A549 (cell line): ENCODE measurements around the gene DPEP2.

Experiments
- CEBPB ChIP-seq, 2 experiments: fragments of >200 bp in 1 of 2; sonication (Bioruptor Twin) in 1 of 2; formaldehyde crosslinking in 1 of 2; IDR thresholded peaks; 2 replicates each; pipeline ENCODE4 v1.6.1; 2012 to 2016
- GATA3 ChIP-seq: IDR thresholded peaks from 2 replicates; pipeline ENCODE4 v1.6.1; 2012; ENCODE audit warnings: borderline replicate concordance
- HDAC2 ChIP-seq: fragments of 200-600 bp; sonication (generic); IDR thresholded peaks from 2 replicates; pipeline ENCODE4 v1.6.1; 2016
- JUNB ChIP-seq: fragments of >200 bp; sonication (Bioruptor Twin); formaldehyde crosslinking; IDR thresholded peaks from 2 replicates; pipeline ENCODE4 v1.6.1; 2016
- KDM1A ChIP-seq: fragments of 200-600 bp; sonication (generic); IDR thresholded peaks from 2 replicates; pipeline ENCODE4 v1.6.1; 2016; ENCODE audit warnings: low read depth, mild to moderate bottlenecking
- POLR2A ChIP-seq: IDR thresholded peaks from 2 replicates; pipeline ENCODE4 v1.6.1; 2012; ENCODE audit warnings: mild to moderate bottlenecking, low read length
- RAD21 ChIP-seq, 2 experiments: fragments of >200 bp in 1 of 2; sonication (Bioruptor Twin) in 1 of 2; formaldehyde crosslinking in 1 of 2; IDR thresholded peaks in 1 of 2; conservative IDR thresholded peaks in 1 of 2; 2 replicates in 1 of 2; 3 replicates in 1 of 2; pipeline ENCODE4 v1.6.1; 2012 to 2018; ENCODE audit warnings: inconsistent platforms in 1 of 2
- RFX5 ChIP-seq: fragments of 450-650 bp; IDR thresholded peaks from 2 replicates; pipeline ENCODE4 v1.7.1; 2014; ENCODE audit warnings: antibody characterized with exemption, mild to moderate bottlenecking, moderate library complexity
- SREBF2 ChIP-seq: fragments of 450-650 bp; IDR thresholded peaks from 2 replicates; pipeline ENCODE4 v1.6.1; 2014; ENCODE audit warnings: mild to moderate bottlenecking, moderate library complexity
- TF ChIP-seq, protein P1 (sequence below): fragments of >200 bp; sonication (Bioruptor Twin); formaldehyde crosslinking; IDR thresholded peaks from 3 replicates; pipeline ENCODE4 v1.5.1; 2016
- TF ChIP-seq, protein P2 (sequence below): fragments of 150-350 bp; IDR thresholded peaks from 2 replicates; pipeline ENCODE4 v1.6.1; 2014; ENCODE audit warnings: low read depth, mild to moderate bottlenecking, low read length

DNA sequence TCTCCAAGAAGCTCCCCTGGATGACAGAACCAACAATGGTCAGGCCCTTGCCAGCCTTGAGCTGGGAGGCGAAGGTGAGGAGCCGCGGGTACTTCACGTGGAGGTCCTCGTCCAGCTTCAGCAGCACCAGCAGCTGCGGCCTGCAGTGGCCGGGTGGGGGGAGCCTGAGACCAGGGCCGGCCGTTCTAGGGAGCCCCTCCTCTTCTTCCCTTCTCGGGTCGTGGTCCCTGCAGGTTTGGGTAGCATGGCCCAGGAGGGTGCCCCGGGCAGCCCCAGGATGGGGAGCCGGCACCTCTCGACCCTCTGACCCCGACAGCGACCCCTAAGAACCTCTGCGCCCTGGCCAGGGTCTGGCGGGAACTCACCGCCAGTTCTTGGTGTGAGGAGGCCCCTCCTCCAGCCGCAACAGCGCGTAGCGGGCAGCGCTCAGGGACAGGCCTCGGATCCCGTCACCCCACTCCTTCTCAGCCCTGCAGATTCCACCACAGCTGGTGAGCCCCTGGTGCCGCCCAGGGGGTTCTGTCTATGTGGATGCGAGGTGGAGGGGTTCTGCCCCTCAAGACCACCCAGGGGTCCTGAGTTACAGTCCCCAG is 52.2 kb downstream of the DPEP2 start:
- TF ChIP-seq HDAC2 = no peak
- TF ChIP-seq GATA3 = no peak
- TF ChIP-seq, protein P1, sequence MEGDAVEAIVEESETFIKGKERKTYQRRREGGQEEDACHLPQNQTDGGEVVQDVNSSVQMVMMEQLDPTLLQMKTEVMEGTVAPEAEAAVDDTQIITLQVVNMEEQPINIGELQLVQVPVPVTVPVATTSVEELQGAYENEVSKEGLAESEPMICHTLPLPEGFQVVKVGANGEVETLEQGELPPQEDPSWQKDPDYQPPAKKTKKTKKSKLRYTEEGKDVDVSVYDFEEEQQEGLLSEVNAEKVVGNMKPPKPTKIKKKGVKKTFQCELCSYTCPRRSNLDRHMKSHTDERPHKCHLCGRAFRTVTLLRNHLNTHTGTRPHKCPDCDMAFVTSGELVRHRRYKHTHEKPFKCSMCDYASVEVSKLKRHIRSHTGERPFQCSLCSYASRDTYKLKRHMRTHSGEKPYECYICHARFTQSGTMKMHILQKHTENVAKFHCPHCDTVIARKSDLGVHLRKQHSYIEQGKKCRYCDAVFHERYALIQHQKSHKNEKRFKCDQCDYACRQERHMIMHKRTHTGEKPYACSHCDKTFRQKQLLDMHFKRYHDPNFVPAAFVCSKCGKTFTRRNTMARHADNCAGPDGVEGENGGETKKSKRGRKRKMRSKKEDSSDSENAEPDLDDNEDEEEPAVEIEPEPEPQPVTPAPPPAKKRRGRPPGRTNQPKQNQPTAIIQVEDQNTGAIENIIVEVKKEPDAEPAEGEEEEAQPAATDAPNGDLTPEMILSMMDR = no peak
- no peak for TF ChIP-seq KDM1A
- TF ChIP-seq RAD21 (conservative IDR thresholded peaks at IDR 0.05 in 1 of 2, IDR thresholded peaks at IDR 0.05 in 1 of 2) = no peak
- no peak for TF ChIP-seq JUNB
- TF ChIP-seq SREBF2 = no peak
- TF ChIP-seq, protein P2, sequence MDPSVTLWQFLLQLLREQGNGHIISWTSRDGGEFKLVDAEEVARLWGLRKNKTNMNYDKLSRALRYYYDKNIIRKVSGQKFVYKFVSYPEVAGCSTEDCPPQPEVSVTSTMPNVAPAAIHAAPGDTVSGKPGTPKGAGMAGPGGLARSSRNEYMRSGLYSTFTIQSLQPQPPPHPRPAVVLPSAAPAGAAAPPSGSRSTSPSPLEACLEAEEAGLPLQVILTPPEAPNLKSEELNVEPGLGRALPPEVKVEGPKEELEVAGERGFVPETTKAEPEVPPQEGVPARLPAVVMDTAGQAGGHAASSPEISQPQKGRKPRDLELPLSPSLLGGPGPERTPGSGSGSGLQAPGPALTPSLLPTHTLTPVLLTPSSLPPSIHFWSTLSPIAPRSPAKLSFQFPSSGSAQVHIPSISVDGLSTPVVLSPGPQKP = no peak
- TF ChIP-seq CEBPB (IDR thresholded peaks at IDR 0.05) = no peak
- no peak for TF ChIP-seq RFX5
- no peak for TF ChIP-seq POLR2A
